ENCODE data around the gene FAM229B.

FAM229B gene

GRCh38 chr6:112150363-112150762, 63.0 kb downstream of the FAM229B start:
- Histone ChIP-seq H3K9me3 (ENCODE audit: control insufficient read depth, low read length) (no peaks in the 10 kb centered on the region), H3K27ac (ENCODE audit: insufficient read depth, low read length, poor library complexity, severe bottlenecking) (no peak overlapping the region), H3K4me3 (ENCODE audit: insufficient read depth, low read depth, low read length, poor library complexity, severe bottlenecking) (no peak overlapping the region), H3K4me1 (ENCODE audit: control insufficient read depth, insufficient read depth, low read length, poor library complexity, severe bottlenecking) (no peaks in the 10 kb centered on the region), H3K27me3 (replicated peaks; ENCODE audit: control insufficient read depth, insufficient read depth, low read length, poor library complexity, severe bottlenecking) (no peaks in the 10 kb centered on the region), H3K36me3 (ENCODE audit: control insufficient read depth, insufficient read depth, low read length) (no peaks in the 10 kb centered on the region)
- DNase-seq: no peak
